ENCODE results near the gene P2RY14.

The P2RY14 gene

GRCh38 chr3:151214459-151214858 lies 63.9 kb downstream of the P2RY14 start:
- DNase-seq (ENCODE audit: low spot score), result no peak

DNA sequence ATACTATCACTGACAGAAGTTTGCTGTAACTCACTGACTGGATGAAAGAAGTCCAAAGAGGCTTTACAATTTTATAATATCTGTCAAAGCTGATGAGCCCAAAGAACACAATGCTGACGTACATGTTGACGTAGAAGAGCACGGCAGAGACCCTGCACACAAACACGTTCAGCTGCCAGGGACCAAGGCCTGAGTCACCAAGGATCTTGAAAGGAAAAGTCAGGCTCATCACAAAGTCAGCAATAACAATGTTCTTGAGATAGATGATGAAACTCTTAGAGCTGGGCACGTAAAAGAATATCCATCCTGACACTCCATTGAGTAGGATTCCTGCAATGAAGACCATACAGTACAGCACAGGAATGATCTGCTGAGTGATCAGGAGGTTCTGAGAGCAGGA lies 64.5 kb downstream of the P2RY14 start:
- no peak for DNase-seq (ENCODE audit: low spot score)

GRCh38 chr3:151213151-151213550 lies 65.2 kb downstream of the P2RY14 start:
- no peak for DNase-seq (ENCODE audit: low spot score)

- DNase-seq (ENCODE audit: low spot score), result no peak
Observed at GRCh38 chr3:151210676-151211381, 67.5 kb downstream of the P2RY14 start.

DNA sequence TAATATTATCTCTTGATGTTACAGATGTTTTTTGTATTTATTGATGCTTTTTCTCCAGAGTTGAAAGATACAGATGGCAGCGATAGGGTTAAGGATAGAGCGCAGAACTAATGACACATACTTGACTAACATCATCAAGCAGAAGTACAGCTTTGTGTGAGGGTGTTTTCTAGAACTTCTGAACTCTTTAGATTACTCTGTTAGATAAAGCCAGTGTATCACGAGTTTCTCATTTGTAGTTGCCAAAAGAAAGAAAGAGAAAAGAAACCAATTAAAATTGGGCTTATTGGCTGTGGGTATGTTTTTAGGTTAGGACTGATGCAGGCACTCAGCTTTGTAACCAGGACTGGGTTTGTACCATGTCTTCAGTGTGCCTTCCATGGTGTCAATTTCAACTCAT lies 68.7 kb downstream of the P2RY14 start:
- DNase-seq (ENCODE audit: low spot score), result no peak

DNA sequence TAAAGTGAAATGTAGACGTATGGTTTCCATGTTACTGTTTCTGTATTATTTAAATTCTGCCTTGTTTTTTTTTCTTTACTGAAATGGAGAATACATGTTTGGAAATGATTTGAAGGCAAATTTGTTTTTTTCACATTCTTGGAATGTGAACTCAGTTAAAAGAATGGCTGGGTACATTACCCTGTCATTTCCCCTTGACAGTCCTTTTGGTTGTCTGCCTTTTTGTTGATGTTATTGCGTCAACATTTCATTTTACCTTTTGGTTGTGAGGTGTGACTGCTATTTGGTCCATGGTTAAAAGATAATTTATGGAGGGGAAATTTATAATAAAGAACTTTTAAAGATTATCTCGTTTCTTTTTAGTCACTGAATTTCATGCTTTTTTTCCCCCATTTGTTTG lies 72.1 kb downstream of the P2RY14 start:
- DNase-seq (ENCODE audit: low spot score), result no peak

- DNase-seq (ENCODE audit: low spot score), result no peak
Observed at GRCh38 chr3:151205482-151205881, 72.9 kb downstream of the P2RY14 start.

DNA sequence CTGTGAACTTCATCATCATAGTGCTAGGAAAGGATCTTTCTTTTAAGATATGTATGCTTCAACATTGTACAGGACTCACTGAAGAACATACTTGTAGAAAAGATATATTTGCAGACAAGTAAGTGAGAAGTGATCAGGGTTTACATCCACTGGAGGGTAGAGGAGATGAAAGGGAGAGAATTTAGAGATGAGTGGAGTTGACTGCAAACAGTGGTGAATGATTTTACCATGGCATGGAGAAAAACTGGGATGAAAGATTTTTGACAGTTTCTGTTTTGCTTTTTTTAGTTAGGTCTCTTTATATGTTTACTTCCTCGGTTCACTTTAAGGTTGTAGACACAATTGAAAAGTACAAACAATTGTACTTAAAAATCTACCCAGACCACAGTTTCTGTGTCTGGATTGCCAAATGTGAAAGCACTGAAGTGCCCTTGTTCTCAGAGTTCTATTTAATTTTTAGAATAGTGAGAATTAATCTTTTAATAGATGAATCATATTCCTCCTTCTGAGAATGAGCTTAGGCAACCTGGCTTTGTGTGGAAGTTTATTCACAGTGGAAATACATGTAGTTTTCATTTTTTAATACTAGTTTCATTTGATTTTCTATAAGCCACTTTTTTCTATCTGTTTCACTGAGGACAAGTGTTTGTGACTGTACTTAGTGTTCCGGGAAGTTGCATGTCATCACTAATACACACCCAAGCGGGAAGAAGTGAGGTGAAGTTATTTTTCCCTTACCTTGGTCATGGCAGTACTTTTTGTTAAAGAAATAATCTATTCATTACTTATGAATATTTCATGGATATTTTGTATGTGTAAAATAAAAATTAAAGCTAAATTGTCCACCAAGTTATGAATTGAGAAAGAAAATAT lies 73.6 kb downstream of the P2RY14 start:
- no peak for DNase-seq (ENCODE audit: low spot score)

GRCh38 chr3:151203051-151203420 lies 75.3 kb downstream of the P2RY14 start, which contains the start of gene GPR171:
GPR171 (minus strand) TSS chr3:151203216; CDS start chr3:151199386, 3,830 bp downstream.
- no peak for DNase-seq (ENCODE audit: low spot score)

DNA sequence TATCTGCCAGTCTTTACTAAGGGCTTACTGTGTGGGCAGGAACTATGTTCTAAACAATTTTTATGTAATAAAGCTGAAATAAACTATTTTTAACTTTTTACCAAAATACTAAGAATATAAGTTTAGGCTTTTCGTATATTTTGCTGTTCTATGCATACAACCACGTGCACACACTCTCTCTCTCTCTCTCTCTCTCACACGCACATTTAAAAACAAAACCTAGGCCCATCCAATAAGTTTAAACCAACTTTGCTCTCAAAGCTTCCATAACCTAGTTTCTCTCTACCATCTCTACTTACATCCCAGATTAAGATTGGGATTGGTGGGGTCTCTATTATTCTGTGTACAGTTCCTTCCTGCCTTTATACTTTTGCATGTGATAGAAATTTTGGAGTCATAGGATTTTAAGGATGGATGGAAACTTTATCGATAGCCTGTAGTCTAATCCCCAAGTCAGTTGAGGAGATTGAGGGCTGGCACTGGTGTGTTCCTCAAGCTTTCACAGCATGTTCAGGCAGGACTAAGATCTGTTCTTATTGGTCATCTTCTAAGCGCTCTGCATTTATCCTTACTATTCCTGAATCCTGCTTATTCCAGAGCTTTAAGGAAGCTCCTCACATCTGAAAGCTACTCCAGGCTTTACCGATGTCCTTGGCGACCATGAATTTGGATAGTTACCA lies 77.2 kb downstream of the P2RY14 start:
- no peak for DNase-seq (ENCODE audit: low spot score)

- DNase-seq (ENCODE audit: low spot score), result no peak
Observed at GRCh38 chr3:151200586-151200985, 77.8 kb downstream of the P2RY14 start.

DNA sequence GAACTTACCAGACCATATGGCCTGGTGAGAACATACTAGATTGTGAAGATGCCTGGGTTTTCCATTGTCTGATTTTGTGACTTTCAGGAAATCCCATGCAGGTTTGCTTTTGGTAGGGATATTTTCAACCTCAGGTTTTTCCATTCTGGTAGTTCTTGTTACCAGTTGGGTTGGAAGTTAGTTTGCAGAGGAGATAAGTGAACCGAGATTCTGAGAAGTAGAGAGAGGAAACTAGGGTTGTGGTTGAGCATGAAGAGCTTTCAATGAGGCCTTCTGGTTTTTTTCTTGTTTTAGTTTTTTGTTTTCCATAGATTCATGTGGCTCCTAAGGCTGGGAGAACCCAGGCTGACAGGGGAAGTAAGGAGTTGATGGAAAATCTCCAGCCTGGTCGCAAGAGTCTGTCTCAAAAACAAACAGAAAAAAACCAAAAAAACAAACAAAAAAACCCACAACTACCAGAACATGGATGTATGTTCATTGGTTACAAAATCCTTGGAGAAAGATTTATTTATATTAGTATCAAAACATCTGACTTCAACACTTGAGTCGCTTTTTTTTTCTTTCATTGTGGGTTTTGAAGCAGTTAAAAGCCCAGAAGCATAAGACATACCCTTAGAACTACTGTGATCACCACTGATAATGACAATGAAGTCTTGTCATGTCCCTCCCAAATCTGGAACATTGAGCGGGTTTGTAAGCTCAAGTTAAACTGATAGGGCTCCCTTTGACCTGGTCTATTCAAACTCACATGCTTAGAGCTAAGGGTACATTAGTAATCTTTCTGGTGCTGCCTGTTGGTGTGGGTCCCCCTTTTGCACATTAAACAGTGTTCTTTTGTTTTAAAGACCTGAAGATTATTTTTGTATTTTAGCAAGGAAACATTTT lies 78.5 kb downstream of the P2RY14 start:
- no peak for DNase-seq (ENCODE audit: low spot score)

- no peak for DNase-seq (ENCODE audit: low spot score)
Observed at GRCh38 chr3:151198849-151199248, 79.5 kb downstream of the P2RY14 start.

DNA sequence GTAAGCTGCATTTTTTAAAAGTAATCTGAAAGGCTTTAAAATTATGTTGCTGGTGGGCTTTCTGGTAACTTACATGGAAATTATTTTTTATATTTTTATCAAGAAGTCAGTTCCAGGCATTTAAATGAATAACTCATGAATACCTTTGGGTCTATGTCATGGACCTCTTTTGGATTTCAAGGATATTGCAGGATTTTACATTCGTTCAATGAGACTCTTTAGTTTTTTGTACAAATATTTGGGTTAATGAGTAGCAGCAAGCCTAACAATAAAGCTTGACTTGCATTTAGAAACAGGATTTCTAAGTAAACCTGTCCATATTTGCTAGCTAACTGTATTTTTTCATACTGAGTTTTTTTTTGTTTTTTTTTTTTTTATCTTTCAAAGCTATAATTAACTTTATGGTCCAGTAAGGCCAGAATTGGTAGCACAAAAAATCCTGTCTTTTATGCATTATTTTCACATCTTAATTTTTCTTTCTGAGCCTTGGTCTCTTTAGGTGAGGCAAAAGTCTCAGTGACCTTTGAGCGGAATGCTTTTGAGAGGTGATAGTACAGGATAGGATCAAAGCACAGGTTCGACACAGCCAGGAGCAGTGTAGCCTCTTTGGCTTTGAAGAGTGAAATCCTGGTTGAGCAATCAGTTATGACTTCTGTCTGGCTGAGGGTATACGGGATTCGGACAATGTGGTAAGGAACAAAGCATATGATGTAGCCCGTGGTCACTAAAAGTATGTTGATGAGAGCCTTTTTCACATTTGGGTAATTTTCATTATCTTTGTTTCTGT lies 80.2 kb downstream of the P2RY14 start:
- DNase-seq (ENCODE audit: low spot score), result peak; percentile 57

GRCh38 chr3:151197228-151197627 lies 81.1 kb downstream of the P2RY14 start:
- DNase-seq (ENCODE audit: low spot score), result no peak

DNA sequence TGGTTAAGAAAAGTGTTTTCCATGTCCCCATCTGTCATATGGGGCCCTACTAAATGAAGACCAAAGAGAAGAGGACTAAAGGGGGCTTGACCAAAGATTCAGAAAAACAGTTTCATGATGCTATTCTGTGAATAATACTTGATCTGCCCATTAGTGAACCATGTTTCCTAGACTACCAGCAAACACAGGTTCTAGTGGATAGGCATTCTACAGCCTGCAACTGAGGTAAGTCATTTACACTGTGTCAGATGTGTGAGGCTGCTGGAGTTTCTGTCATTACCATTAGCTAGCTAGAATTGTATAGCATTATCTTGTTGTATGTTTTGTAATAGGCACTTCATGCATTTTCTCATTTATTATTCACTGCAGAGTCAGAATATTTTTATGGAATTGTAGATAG lies 81.9 kb downstream of the P2RY14 start:
- peak; percentile 34 for DNase-seq (ENCODE audit: low spot score)

DNA sequence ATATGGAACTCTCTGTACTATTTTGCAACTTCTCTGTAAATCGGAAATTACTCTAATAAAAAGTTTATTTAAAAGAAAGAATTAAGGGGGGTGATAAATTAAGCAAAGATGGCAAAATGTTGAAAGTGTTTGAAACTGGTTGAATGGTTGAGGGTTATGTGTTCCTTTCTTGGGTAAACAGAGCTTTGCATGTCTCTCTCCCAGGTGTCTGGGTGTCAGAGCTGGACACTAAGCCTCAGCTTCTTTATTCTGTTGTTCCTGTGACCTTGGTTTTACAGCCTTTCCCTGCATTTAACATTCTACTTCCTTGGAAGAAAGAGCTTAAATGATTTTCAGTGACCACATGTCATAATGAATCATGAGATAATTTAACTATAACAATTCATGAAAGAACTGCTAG lies 82.5 kb downstream of the P2RY14 start:
- DNase-seq (ENCODE audit: low spot score), result no peak

DNA sequence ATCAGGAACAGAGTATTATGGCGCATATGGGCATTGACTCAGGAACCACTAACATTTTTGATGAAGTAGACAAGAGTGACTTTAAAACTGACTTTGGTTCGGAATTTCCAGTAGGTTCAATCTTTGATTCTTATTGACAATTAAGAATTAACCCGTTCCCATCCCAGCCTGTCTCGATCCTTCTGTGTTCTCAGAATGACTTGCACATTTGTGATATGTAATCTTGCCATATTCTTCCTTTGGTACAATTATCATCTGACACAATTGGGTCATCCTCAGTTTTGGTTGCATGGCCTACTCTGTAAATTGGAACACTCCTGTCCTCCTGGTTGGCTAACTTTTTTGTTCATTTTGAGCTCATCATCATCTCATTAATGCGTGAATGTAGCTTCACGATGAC lies 85.8 kb downstream of the P2RY14 start:
- DNase-seq (ENCODE audit: low spot score), result no peak

DNA sequence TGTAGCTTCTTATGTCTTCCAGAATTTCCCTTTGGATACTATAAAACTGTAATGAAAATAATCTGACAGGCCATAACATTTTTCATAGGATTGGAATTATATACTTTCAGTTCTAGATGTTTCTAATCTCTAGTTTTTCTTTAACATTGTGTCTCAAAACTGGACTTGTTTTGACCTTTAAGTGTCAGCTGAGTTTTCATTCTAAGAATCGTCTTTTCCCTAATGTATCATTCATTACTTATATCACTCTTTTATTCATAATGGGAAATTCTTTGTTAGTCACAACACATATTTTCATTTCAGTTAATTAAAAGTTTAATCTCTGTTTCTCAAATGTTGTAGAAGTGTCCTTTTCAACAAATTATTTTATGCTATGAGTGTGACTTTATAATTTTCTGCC lies 87.2 kb downstream of the P2RY14 start:
- DNase-seq (ENCODE audit: low spot score), result no peak

GRCh38 chr3:151183265-151183671 lies 95.1 kb downstream of the P2RY14 start:
- no peak for DNase-seq (ENCODE audit: low spot score)
